Neuron (in vitro differentiated cells): ENCODE data around the gene AK8.
A peak's percentile ranks its signal among the peaks of the same experiment; 100 is the strongest.

Source experiments
- H2AFZ ChIP-seq: one replicate; pipeline ENCODE4 v1.6.1; 2013; ENCODE audit warnings: low read depth, mild to moderate bottlenecking, inconsistent platforms, low read length, moderate library complexity
- H3K27me3 ChIP-seq: one replicate; pipeline ENCODE4 v1.6.1; 2013; ENCODE audit warnings: low read length; ENCODE audit not compliant: insufficient read depth
- H3K36me3 ChIP-seq: one replicate; pipeline ENCODE4 v1.6.1; 2013; ENCODE audit warnings: low read length; ENCODE audit not compliant: insufficient read depth
- H3K4me1 ChIP-seq: one replicate; pipeline ENCODE4 v1.6.1; 2013; ENCODE audit warnings: low read length; ENCODE audit not compliant: insufficient read depth
- H3K4me3 ChIP-seq: 2 replicates; pipeline ENCODE4 v1.5.1; 2013; ENCODE audit warnings: mild to moderate bottlenecking, low read length, moderate library complexity
- H3K9me3 ChIP-seq: one replicate; pipeline ENCODE4 v1.6.1; 2013; ENCODE audit warnings: low read length

The AK8 gene

GRCh38 chr9:132840980-132841379 lies 37.1 kb downstream of the AK8 start:
- no peak overlapping the region for H2AFZ ChIP-seq

GRCh38 chr9:132838291-132838690 lies 39.8 kb downstream of the AK8 start:
- no peaks in the 10 kb centered on the region for H3K27me3 ChIP-seq
- H3K4me1 ChIP-seq, result peaks cover 20% of the 10 kb centered on the region
- no peaks in the 10 kb centered on the region for H3K36me3 ChIP-seq
- no peak overlapping the region for H3K4me3 ChIP-seq
- H2AFZ ChIP-seq, result no peak overlapping the region
- no peaks in the 10 kb centered on the region for H3K9me3 ChIP-seq

More at GRCh38 chr9:132840980-132841379, 37.1 kb downstream of the AK8 start:
- Histone ChIP-seq H3K27me3 (no peaks in the 10 kb centered on the region), H3K4me3 (no peak overlapping the region), H3K36me3 (no peaks in the 10 kb centered on the region), H3K4me1 (peaks cover 6% of the 10 kb centered on the region), H3K9me3 (no peaks in the 10 kb centered on the region)

GRCh38 chr9:132837501-132838286 lies 40.4 kb downstream of the AK8 start:
- Histone ChIP-seq H3K27me3 (no peaks in the 10 kb centered on the region), H3K9me3 (no peaks in the 10 kb centered on the region), H2AFZ (no peak overlapping the region), H3K4me1 (peaks cover 26% of the 10 kb centered on the region), H3K4me3 (no peak overlapping the region), H3K36me3 (no peaks in the 10 kb centered on the region)

GRCh38 chr9:132834343-132834742 lies 43.7 kb downstream of the AK8 start:
- Histone ChIP-seq H3K4me3 (no peak overlapping the region), H3K27me3 (no peaks in the 10 kb centered on the region), H3K36me3 (no peaks in the 10 kb centered on the region), H3K4me1 (peaks cover 32% of the 10 kb centered on the region), H3K9me3 (no peaks in the 10 kb centered on the region), H2AFZ (no peak overlapping the region)

GRCh38 chr9:132833550-132834121 lies 44.4 kb downstream of the AK8 start:
- Histone ChIP-seq H2AFZ (no peak overlapping the region), H3K4me3 (peak overlapping the region; percentile 7), H3K9me3 (no peaks in the 10 kb centered on the region), H3K27me3 (no peaks in the 10 kb centered on the region), H3K4me1 (peaks cover 27% of the 10 kb centered on the region), H3K36me3 (no peaks in the 10 kb centered on the region)

GRCh38 chr9:132832171-132832881 lies 45.8 kb downstream of the AK8 start:
- no peaks in the 10 kb centered on the region for H3K9me3 ChIP-seq
- H3K27me3 ChIP-seq, result no peaks in the 10 kb centered on the region
- H2AFZ ChIP-seq, result no peak overlapping the region
- H3K4me3 ChIP-seq, result no peak overlapping the region
- no peaks in the 10 kb centered on the region for H3K36me3 ChIP-seq
- peaks cover 27% of the 10 kb centered on the region for H3K4me1 ChIP-seq

- no peaks in the 10 kb centered on the region for H3K9me3 ChIP-seq
- no peaks in the 10 kb centered on the region for H3K27me3 ChIP-seq
- no peak overlapping the region for H3K4me3 ChIP-seq
- H3K4me1 ChIP-seq, result peaks cover 16% of the 10 kb centered on the region
- no peaks in the 10 kb centered on the region for H3K36me3 ChIP-seq
- H2AFZ ChIP-seq, result no peak overlapping the region
Observed at GRCh38 chr9:132828201-132828770, 49.8 kb downstream of the AK8 start.

- peaks cover 7% of the 10 kb centered on the region for H3K4me1 ChIP-seq
- no peaks in the 10 kb centered on the region for H3K9me3 ChIP-seq
- no peaks in the 10 kb centered on the region for H3K27me3 ChIP-seq
- no peak overlapping the region for H3K4me3 ChIP-seq
- H2AFZ ChIP-seq, result no peak overlapping the region
- no peaks in the 10 kb centered on the region for H3K36me3 ChIP-seq
Observed at GRCh38 chr9:132827366-132827765, 50.7 kb downstream of the AK8 start.

GRCh38 chr9:132826621-132827365 lies 51.3 kb downstream of the AK8 start:
- Histone ChIP-seq H3K36me3 (no peaks in the 10 kb centered on the region), H3K4me1 (peaks cover 3% of the 10 kb centered on the region), H3K27me3 (no peaks in the 10 kb centered on the region), H3K4me3 (no peak overlapping the region), H3K9me3 (no peaks in the 10 kb centered on the region), H2AFZ (no peak overlapping the region)

GRCh38 chr9:132826131-132826530 lies 52.0 kb downstream of the AK8 start:
- no peak overlapping the region for H2AFZ ChIP-seq
- no peak overlapping the region for H3K4me3 ChIP-seq
- no peaks in the 10 kb centered on the region for H3K9me3 ChIP-seq
- H3K4me1 ChIP-seq, result peaks cover 3% of the 10 kb centered on the region
- no peaks in the 10 kb centered on the region for H3K36me3 ChIP-seq
- no peaks in the 10 kb centered on the region for H3K27me3 ChIP-seq

- H3K4me3 ChIP-seq, result no peak overlapping the region
- no peaks in the 10 kb centered on the region for H3K9me3 ChIP-seq
- peaks cover 3% of the 10 kb centered on the region for H3K4me1 ChIP-seq
- no peaks in the 10 kb centered on the region for H3K27me3 ChIP-seq
- no peak overlapping the region for H2AFZ ChIP-seq
- H3K36me3 ChIP-seq, result no peaks in the 10 kb centered on the region
Observed at GRCh38 chr9:132825430-132825829, 52.7 kb downstream of the AK8 start.

- Histone ChIP-seq H3K4me3 (no peak overlapping the region), H3K36me3 (no peaks in the 10 kb centered on the region), H3K27me3 (no peaks in the 10 kb centered on the region), H2AFZ (no peak overlapping the region), H3K4me1 (peaks cover 3% of the 10 kb centered on the region), H3K9me3 (no peaks in the 10 kb centered on the region)
Observed at GRCh38 chr9:132824951-132825350, 53.1 kb downstream of the AK8 start.
